ENCODE measurements around the gene CYP46A1.

DNA sequence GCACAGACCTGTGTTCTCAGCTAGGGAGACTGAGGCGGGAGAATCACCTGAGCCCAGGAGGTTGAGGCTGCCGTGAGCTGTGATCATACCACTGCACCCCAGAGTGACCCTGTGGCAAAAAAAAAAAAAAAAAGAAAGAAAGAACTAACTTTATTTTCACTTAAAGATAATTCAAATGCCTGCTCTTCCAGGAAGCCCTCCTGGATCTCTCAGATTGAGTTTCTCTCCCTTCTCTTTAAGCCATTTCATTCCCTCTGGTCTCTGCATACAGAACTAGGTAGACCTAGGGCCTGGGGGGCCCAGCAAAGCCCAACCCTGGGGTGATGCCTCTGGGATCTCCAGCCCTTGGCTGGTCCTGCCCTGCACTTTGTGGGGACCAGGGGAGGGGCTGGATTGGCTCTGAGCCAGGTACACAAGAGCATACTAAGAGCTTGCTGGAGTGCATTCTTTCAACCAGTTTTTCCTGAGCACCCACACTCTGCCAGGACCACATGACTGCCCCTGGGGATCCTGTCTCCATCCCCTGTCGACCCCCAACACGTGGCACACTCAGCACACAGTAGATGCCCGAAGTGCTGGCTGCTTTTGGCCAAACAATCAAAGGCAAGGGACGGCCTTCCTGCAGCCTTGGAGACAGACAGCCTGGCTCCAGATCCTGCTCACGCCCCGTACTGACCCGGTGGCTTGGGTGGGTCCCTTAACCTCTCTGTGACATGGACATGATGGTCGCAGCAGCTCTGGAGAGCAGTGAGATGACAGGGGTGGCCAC is 52.7 kb downstream of the CYP46A1 start:
- TF ChIP-seq, protein P1, sequence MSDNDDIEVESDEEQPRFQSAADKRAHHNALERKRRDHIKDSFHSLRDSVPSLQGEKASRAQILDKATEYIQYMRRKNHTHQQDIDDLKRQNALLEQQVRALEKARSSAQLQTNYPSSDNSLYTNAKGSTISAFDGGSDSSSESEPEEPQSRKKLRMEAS (IDR thresholded peaks at IDR 0.05), result peak; percentile 37
- no peak for TF ChIP-seq EP300 (IDR thresholded peaks at IDR 0.05; ENCODE audit: borderline replicate concordance)
- no peak for TF ChIP-seq ZBTB7A (IDR thresholded peaks at IDR 0.05; ENCODE audit: low read depth)
- TF ChIP-seq, protein P2, sequence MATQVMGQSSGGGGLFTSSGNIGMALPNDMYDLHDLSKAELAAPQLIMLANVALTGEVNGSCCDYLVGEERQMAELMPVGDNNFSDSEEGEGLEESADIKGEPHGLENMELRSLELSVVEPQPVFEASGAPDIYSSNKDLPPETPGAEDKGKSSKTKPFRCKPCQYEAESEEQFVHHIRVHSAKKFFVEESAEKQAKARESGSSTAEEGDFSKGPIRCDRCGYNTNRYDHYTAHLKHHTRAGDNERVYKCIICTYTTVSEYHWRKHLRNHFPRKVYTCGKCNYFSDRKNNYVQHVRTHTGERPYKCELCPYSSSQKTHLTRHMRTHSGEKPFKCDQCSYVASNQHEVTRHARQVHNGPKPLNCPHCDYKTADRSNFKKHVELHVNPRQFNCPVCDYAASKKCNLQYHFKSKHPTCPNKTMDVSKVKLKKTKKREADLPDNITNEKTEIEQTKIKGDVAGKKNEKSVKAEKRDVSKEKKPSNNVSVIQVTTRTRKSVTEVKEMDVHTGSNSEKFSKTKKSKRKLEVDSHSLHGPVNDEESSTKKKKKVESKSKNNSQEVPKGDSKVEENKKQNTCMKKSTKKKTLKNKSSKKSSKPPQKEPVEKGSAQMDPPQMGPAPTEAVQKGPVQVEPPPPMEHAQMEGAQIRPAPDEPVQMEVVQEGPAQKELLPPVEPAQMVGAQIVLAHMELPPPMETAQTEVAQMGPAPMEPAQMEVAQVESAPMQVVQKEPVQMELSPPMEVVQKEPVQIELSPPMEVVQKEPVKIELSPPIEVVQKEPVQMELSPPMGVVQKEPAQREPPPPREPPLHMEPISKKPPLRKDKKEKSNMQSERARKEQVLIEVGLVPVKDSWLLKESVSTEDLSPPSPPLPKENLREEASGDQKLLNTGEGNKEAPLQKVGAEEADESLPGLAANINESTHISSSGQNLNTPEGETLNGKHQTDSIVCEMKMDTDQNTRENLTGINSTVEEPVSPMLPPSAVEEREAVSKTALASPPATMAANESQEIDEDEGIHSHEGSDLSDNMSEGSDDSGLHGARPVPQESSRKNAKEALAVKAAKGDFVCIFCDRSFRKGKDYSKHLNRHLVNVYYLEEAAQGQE (IDR thresholded peaks at IDR 0.05; ENCODE audit: low read depth), result no peak
